Measurements from ENCODE around the gene XXYLT1. TPM values are rescaled to one million over a fixed set of nuclear protein-coding genes. Genes with fewer than 3 reads are reported as not detected.
"Not testable (repeated sequence)": the region's sequence is repeated elsewhere in the genome, so short reads cannot be mapped to it uniquely, and the experiment has no call there.

The XXYLT1 gene
- total RNA-seq, 3 donors from 2014 or later, result 10.0 to 10.7 (median 10.2) TPM

DNA sequence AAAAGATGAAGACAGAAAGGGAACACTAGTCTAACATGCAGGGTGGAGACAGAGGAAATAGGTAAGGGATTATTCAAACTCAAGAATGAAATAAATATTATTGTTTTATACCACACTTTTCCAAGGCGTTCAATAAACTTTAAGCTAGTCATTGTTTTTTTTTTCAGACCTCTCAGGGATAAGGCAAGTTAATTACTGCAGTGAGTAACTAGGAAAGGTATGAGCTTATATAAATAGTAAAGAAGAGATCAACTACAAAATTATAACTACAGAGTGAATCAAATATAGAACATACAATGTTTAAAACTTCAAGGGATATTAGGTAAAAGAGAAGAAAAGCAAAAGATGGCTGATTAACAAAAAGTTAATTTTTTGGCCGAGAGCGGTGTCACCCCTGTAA is 31.5 kb upstream of the XXYLT1 start:
- intact Hi-C loops (cut with DNase I, micrococcal nuclease), result no loop called here
- Histone ChIP-seq H3K9me3 (no peaks in the 10 kb centered on the region), H3K36me3 (ENCODE audit: low read depth) (peaks cover 4% of the 10 kb centered on the region), H3K4me3 (no peak overlapping the region), H3K4me1 (ENCODE audit: low read depth) (no peaks in the 10 kb centered on the region)
- TF ChIP-seq, protein P1, sequence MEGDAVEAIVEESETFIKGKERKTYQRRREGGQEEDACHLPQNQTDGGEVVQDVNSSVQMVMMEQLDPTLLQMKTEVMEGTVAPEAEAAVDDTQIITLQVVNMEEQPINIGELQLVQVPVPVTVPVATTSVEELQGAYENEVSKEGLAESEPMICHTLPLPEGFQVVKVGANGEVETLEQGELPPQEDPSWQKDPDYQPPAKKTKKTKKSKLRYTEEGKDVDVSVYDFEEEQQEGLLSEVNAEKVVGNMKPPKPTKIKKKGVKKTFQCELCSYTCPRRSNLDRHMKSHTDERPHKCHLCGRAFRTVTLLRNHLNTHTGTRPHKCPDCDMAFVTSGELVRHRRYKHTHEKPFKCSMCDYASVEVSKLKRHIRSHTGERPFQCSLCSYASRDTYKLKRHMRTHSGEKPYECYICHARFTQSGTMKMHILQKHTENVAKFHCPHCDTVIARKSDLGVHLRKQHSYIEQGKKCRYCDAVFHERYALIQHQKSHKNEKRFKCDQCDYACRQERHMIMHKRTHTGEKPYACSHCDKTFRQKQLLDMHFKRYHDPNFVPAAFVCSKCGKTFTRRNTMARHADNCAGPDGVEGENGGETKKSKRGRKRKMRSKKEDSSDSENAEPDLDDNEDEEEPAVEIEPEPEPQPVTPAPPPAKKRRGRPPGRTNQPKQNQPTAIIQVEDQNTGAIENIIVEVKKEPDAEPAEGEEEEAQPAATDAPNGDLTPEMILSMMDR (IDR thresholded peaks at IDR 0.05), result no peak
- ATAC-seq (no peak), DNase-seq (no peak)

DNA sequence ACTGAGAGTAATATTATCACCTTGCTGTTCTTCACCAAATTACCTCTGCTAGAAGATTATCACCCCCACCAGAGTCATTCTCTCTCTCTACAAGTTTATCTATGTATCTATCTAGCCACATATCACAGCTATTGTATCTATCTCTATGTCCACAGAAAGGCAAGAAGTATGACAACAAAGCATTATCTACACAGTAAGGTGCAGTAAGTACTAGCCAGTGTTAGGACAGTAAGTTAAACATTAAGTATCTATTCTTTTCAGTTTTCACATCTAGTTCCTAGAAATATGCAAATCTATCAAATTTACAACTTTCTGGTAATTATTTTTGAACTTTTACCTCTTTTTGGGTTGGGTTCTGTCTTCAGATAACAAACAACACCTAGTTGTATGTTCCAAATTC is 26.5 kb upstream of the XXYLT1 start:
- TF ChIP-seq, protein P1 (IDR thresholded peaks at IDR 0.05), result no peak
- ATAC-seq (no peak), DNase-seq (no peak)
- Histone ChIP-seq H3K9me3 (no peaks in the 10 kb centered on the region), H3K36me3 (ENCODE audit: low read depth) (peaks cover 7% of the 10 kb centered on the region), H3K4me1 (ENCODE audit: low read depth) (no peaks in the 10 kb centered on the region), H3K4me3 (no peak overlapping the region)
- intact Hi-C loops (cut with DNase I, micrococcal nuclease), result no loop called here

DNA sequence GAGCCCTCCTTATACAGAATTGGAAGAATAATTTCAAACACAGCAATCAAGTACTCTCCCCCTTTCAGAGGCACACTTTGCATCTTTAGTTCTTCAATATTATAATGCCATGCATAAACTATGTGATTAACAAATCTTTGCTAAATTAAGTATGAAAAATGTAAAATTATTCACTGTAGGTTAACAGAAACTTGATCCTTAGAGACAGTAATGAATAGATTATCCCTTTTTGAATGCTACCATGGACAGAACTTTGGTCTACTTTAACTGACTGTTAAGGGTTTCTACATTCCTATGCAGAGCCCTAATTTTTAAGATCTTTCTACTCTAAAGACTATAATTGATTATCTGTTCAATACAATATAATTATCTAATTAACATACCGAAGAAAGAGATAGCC is 25.7 kb upstream of the XXYLT1 start:
- no peak for DNase-seq
- intact Hi-C loops (cut with DNase I, micrococcal nuclease), result no loop called here
- Histone ChIP-seq H3K4me3 (no peak overlapping the region), H3K36me3 (ENCODE audit: low read depth) (peaks cover 3% of the 10 kb centered on the region), H3K9me3 (no peaks in the 10 kb centered on the region), H3K4me1 (ENCODE audit: low read depth) (no peaks in the 10 kb centered on the region)
- TF ChIP-seq, protein P1 (IDR thresholded peaks at IDR 0.05), result no peak
- ATAC-seq, result no peak

DNA sequence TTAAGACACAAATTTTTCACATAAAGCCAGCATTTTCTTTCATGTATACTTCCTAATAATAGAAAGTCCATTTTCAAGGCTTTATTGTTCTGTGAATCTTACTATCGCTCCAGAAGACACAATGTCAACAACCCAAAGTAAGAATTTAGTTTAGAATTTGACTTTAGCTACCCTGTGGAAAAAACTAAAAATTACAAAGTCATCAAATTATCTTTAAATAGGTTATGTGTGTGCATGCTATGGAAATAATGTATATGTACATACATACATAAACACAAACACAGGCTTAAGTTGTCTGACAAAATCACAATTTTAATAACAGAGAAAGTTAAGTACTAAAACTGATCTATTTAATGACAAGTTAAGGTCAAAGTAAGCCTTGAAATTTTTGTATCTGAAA is 20.2 kb upstream of the XXYLT1 start:
- DNase-seq, result no peak
- H3K36me3 ChIP-seq (ENCODE audit: low read depth), result no peaks in the 10 kb centered on the region
- intact Hi-C loops (cut with DNase I, micrococcal nuclease), result no loop called here

DNA sequence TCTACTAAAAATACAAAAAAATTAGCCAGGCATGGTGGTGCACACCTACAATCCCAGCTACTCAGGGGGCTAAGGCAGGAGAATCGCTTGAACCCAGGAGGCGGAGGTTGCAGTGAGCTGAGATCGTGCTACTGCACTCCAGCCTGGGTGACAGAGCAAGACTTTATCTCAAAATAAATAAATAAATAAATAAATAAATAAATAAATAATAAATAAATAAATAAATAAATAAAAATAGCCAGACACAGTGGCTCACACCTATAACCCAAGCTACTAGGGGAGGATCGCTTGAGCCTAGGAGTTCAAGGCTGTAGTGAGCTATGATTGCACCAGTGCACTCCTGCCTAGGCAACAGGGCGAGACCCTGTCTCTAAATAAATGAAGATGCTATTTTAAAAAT is 19.7 kb upstream of the XXYLT1 start:
- DNase-seq; ATAC-seq; H3K36me3 ChIP-seq (ENCODE audit: low read depth); H3K9me3 ChIP-seq; H3K4me1 ChIP-seq (ENCODE audit: low read depth); intact Hi-C loops (cut with DNase I, micrococcal nuclease); H3K4me3 ChIP-seq: not testable (repeated sequence)

More for the DNA sequence above, 20.2 kb upstream of the XXYLT1 start:
- no peaks in the 10 kb centered on the region for H3K4me1 ChIP-seq (ENCODE audit: low read depth)
- H3K9me3 ChIP-seq, result no peaks in the 10 kb centered on the region
- no peak for ATAC-seq
- TF ChIP-seq, protein P1 (IDR thresholded peaks at IDR 0.05), result no peak
- H3K4me3 ChIP-seq, result no peak overlapping the region

DNA sequence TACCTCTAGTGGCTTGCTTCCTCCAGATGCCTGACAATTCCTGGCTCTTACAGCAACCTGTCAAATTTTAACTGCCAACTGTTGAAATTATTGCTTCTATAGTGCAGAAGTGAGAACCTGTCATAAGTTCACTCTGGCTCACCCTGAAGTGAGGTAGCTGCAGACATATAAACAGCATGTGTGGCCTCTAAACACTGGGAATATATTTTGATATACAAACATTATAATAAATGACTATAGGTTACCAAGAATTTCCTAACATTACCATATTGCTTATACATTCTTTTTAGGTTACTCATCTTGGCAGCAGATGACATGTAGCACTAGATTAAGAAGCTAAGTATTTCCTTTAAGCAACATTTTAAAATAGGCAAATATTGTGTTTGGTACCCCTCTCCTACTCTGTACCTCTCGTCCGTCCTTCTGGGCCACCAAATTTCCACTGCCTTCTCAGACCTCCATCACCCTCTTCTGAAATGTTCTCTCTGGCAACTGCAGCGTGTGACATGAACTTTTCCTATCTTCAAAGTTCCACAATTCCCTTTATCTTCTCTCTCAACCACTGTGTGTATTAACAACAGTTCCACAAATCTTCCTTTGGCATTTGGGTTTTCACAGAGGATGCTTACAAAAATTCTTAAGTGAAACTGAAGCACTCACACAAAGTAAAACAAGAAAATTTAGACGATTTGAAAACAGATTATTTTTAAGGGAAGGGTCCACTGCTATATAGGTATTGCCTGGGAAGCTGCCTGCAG is 15.3 kb upstream of the XXYLT1 start:
- DNase-seq, result peak in 1 of 3 donors; percentile 23
- TF ChIP-seq, protein P1 (IDR thresholded peaks at IDR 0.05), result no peak

More for the DNA sequence above, 15.3 kb upstream of the XXYLT1 start:
- peak; percentile 82 for ATAC-seq
- H3K36me3 ChIP-seq (ENCODE audit: low read depth), result no peaks in the 10 kb centered on the region
- H3K4me1 ChIP-seq (ENCODE audit: low read depth), result peaks cover 16% of the 10 kb centered on the region
- intact Hi-C loops (cut with DNase I, micrococcal nuclease), result loop anchor here in 1 of 2 donors (10.0 kb wide), 1 partner anchor 149 kb away; no protein-coding TSS in a partner anchor
- no peaks in the 10 kb centered on the region for H3K9me3 ChIP-seq
- H3K4me3 ChIP-seq, result no peak overlapping the region
